HT1080 (cell line): ENCODE results near the gene PIK3R6. TPM values are rescaled to one million over a fixed set of nuclear protein-coding genes. Genes with fewer than 3 reads are reported as not detected.
"Not testable (repeated sequence)": the region's sequence is repeated elsewhere in the genome, so short reads cannot be mapped to it uniquely, and the experiment has no call there.

Source experiments
- DNase-seq: peaks from one replicate; pipeline ENCODE4 v3.0.0-alpha.2; 2015; ENCODE audit warnings: low read depth
- total RNA-seq: library from RNA; depleted of rRNA; stranded (reverse); fragments of >200 nt; shearing (Covaris generic); gene quantifications from 2 replicates; pipeline ENCODE4 v1.2.3, GENCODE V29; 2014

PIK3R6 gene
- total RNA-seq, 1 experiment from 2014 or later = not detected

GRCh38 chr17:8894202-8894671 lies 26.8 kb upstream of the PIK3R6 start:
- no peak for DNase-seq

GRCh38 chr17:8893621-8894201 lies 26.2 kb upstream of the PIK3R6 start:
- no peak for DNase-seq

- DNase-seq = no peak
These were observed 25.6 kb upstream of the PIK3R6 start for GRCh38 chr17:8893059-8893458.

- DNase-seq = peak; percentile 15
These were observed 24.8 kb upstream of the PIK3R6 start for GRCh38 chr17:8892338-8892690.

GRCh38 chr17:8890671-8891070 lies 23.2 kb upstream of the PIK3R6 start:
- DNase-seq = no peak

GRCh38 chr17:8889458-8890210 lies 22.2 kb upstream of the PIK3R6 start:
- no peak for DNase-seq

- no peak for DNase-seq
These were observed 21.3 kb upstream of the PIK3R6 start for GRCh38 chr17:8888704-8889302.

GRCh38 chr17:8887834-8888703 lies 20.6 kb upstream of the PIK3R6 start:
- DNase-seq = peak; percentile 40

- DNase-seq = no peak
These were observed 19.8 kb upstream of the PIK3R6 start for GRCh38 chr17:8887301-8887700.

GRCh38 chr17:8885967-8886684 lies 18.7 kb upstream of the PIK3R6 start:
- DNase-seq = no peak

GRCh38 chr17:8885163-8885966 lies 17.9 kb upstream of the PIK3R6 start:
- not testable (repeated sequence) for DNase-seq

GRCh38 chr17:8884336-8884990 lies 17.0 kb upstream of the PIK3R6 start:
- no peak for DNase-seq

- DNase-seq = no peak
These were observed 15.9 kb upstream of the PIK3R6 start for GRCh38 chr17:8883353-8883752.

GRCh38 chr17:8881606-8882005 lies 14.1 kb upstream of the PIK3R6 start:
- no peak for DNase-seq

GRCh38 chr17:8880466-8880865 lies 13.0 kb upstream of the PIK3R6 start:
- no peak for DNase-seq

- DNase-seq = no peak
These were observed 11.9 kb upstream of the PIK3R6 start for GRCh38 chr17:8879410-8879809.

GRCh38 chr17:8877984-8878383 lies 10.5 kb upstream of the PIK3R6 start:
- DNase-seq = no peak

- DNase-seq = no peak
These were observed 8.5 kb upstream of the PIK3R6 start for GRCh38 chr17:8875957-8876356.

- no peak for DNase-seq
These were observed 8.0 kb upstream of the PIK3R6 start for GRCh38 chr17:8875436-8875835.
